WTC11 (cell line): ENCODE results near the gene ZNF467. TPM values are rescaled to one million over a fixed set of nuclear protein-coding genes. Genes with fewer than 3 reads are reported as not detected.

Source experiments
- ATAC-seq: fragments of 200-7000 bp; cut with Tn5 transposase; 2 replicates; pipeline ENCODE4 v1.10.0; 2021; ENCODE audit warnings: mild to moderate bottlenecking, moderate library complexity
- CTCF ChIA-PET: fragments of 300-600 bp; sonication (Branson Sonifier 250); formaldehyde crosslinking; loops from one replicate; lab custom pipeline; 2021; ENCODE audit warnings: antibody characterized with exemption; lab: Charles Lee
- POLR2A ChIA-PET: fragments of 350-600 bp; sonication (Branson Sonifier 250); formaldehyde crosslinking; loops from one replicate; lab custom pipeline; 2021; ENCODE audit warnings: antibody characterized with exemption; lab: Charles Lee
- DNase-seq: peaks from one replicate; pipeline ENCODE4 v3.0.0; 2021; ENCODE audit warnings: low spot score
- H3K27ac Mint-ChIP-seq: 2 replicates; pipeline ENCODE4 v1.8.0; 2021; ENCODE audit warnings: mixed read lengths
- H3K27me3 Mint-ChIP-seq: 2 replicates; pipeline ENCODE4 v1.8.0; 2021; ENCODE audit warnings: low read depth, mild to moderate bottlenecking, moderate library complexity, mixed read lengths
- H3K36me3 Mint-ChIP-seq: 2 replicates; pipeline ENCODE4 v1.8.0; 2021; ENCODE audit warnings: mixed read lengths
- H3K4me1 Mint-ChIP-seq: 2 replicates; pipeline ENCODE4 v1.8.0; 2022; ENCODE audit warnings: mixed read lengths
- H3K4me3 Mint-ChIP-seq: 2 replicates; pipeline ENCODE4 v1.8.0; 2021; ENCODE audit warnings: mild to moderate bottlenecking, moderate library complexity, mixed read lengths
- H3K9me3 Mint-ChIP-seq: 2 replicates; pipeline ENCODE4 v1.8.0; 2021; ENCODE audit warnings: mixed read lengths
- CREB1 ChIP-seq: sonication (generic); formaldehyde crosslinking; IDR thresholded peaks from 2 replicates; pipeline ENCODE4 v1.8.0; 2023; ENCODE audit warnings: mild to moderate bottlenecking, missing genetic modification reagents
- ELF4 ChIP-seq: sonication (generic); formaldehyde crosslinking; IDR thresholded peaks from 2 replicates; pipeline ENCODE4 v1.8.1; 2022; ENCODE audit warnings: low read depth, mild to moderate bottlenecking, moderate library complexity, missing genetic modification reagents
- ESRRA ChIP-seq: sonication (generic); formaldehyde crosslinking; IDR thresholded peaks from 2 replicates; pipeline ENCODE4 v1.8.1; 2022; ENCODE audit warnings: mild to moderate bottlenecking, missing genetic modification reagents, borderline replicate concordance
- FOXJ3 ChIP-seq: sonication (generic); formaldehyde crosslinking; IDR thresholded peaks from 2 replicates; pipeline ENCODE4 v1.9.0; 2021; ENCODE audit warnings: missing genetic modification reagents, mild to moderate bottlenecking, borderline replicate concordance
- GRHL2 ChIP-seq: fragments of 250-450 bp; sonication (Bioruptor Pico); IDR thresholded peaks from 2 replicates; pipeline ENCODE4 v1.8.0; 2022; ENCODE audit warnings: mild to moderate bottlenecking, moderate library complexity; ENCODE audit not compliant: insufficient replicate concordance, severe bottlenecking
- HMGXB4 ChIP-seq: sonication (generic); formaldehyde crosslinking; IDR thresholded peaks from 2 replicates; pipeline ENCODE4 v1.8.1; 2023; ENCODE audit warnings: mild to moderate bottlenecking, moderate library complexity, missing genetic modification reagents
- NFE2L1 ChIP-seq: sonication (generic); formaldehyde crosslinking; IDR thresholded peaks from 2 replicates; pipeline ENCODE4 v1.8.1; 2023; ENCODE audit warnings: missing genetic modification reagents
- PRDM15 ChIP-seq: sonication (generic); formaldehyde crosslinking; IDR thresholded peaks from 2 replicates; pipeline ENCODE4 v1.8.0; 2022; ENCODE audit warnings: missing genetic modification reagents
- SMAD4 ChIP-seq: sonication (generic); formaldehyde crosslinking; IDR thresholded peaks from 2 replicates; pipeline ENCODE4 v1.8.0; 2022; ENCODE audit warnings: mild to moderate bottlenecking, missing genetic modification reagents
- STAT6 ChIP-seq: sonication (generic); formaldehyde crosslinking; conservative IDR thresholded peaks from 2 replicates; pipeline ENCODE4 v1.8.1; 2023; ENCODE audit warnings: mild to moderate bottlenecking, low read depth, missing genetic modification reagents, moderate library complexity
- ZNF423 ChIP-seq: fragments of 250-450 bp; sonication (Bioruptor Pico); IDR thresholded peaks from 2 replicates; pipeline ENCODE4 v2.1.2; 2022; ENCODE audit warnings: mild to moderate bottlenecking, moderate library complexity
- ZNF425 ChIP-seq: fragments of 250-450 bp; sonication (Bioruptor Pico); conservative IDR thresholded peaks from 2 replicates; pipeline ENCODE4 v1.9.0; 2021; ENCODE audit warnings: mild to moderate bottlenecking
- ZNF512 ChIP-seq: sonication (generic); formaldehyde crosslinking; IDR thresholded peaks from 2 replicates; pipeline ENCODE4 v1.8.1; 2022; ENCODE audit warnings: missing genetic modification reagents, borderline replicate concordance
- total RNA-seq: library from RNA; stranded (reverse); gene quantifications from 3 replicates; pipeline ENCODE4 v1.2.3, GENCODE V29; 2021
- TF ChIP-seq, protein P1 (sequence below): fragments of 250-450 bp; sonication (Bioruptor Pico); IDR thresholded peaks from 2 replicates; pipeline ENCODE4 v1.9.0; 2021; ENCODE audit warnings: mild to moderate bottlenecking

The ZNF467 gene
- total RNA-seq, 1 experiment from 2014 or later = 0.70 TPM

- Mint-ChIP-seq H3K27me3 (no peaks in the 10 kb centered on the region), H3K36me3 (peaks cover 13% of the 10 kb centered on the region)
These were observed 50.9 kb downstream of the ZNF467 start for GRCh38 chr7:149722356-149722957.

DNA sequence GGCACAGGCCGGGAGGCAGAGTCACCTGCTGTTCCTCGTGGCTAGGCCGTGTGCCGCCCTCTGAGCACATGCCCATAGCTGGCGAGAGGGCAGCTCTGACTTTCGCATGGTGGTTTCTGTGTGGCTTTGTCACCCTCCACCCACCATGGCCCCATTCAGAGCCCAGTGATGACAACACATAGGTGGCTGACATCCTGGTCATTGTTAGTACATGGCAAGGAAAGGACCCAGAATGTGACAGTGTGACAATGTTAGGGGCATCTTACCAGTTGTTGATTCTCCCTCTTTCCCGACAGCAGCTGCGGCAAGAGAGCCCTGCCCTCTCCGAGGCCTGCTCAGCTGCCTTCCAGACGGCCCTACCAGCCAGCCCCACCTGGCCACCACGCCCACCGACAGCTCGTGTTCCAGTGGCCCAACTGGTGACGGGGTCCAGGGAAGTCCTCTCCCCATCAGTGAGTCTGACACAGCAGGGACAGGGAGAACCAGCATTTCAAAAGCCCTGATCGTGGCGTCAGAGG is 52.2 kb downstream of the ZNF467 start:
- H3K4me3 Mint-ChIP-seq = no peak overlapping the region
- CTCF ChIA-PET = interaction anchor here (1.0 to 1.4 kb wide), 2 partner anchors 17 to 59 kb away, joined by 3 to 5 read pairs; no protein-coding TSS in a partner anchor
- DNase-seq (no peak), ATAC-seq (no peak)
- POLR2A ChIA-PET = no interaction called here
- H3K27me3 Mint-ChIP-seq = no peaks in the 10 kb centered on the region
- H3K36me3 Mint-ChIP-seq = peaks cover 10% of the 10 kb centered on the region
- no peaks in the 10 kb centered on the region for H3K9me3 Mint-ChIP-seq
- peaks cover under 1% of the 10 kb centered on the region; the same call in 1 of the 2 replicates for H3K4me1 Mint-ChIP-seq
- H3K27ac Mint-ChIP-seq = no peak overlapping the region
- no peak for TF ChIP-seq CREB1
- no peak for TF ChIP-seq PRDM15 (CRISPR knock-in tag)
- TF ChIP-seq SMAD4 (CRISPR knock-in tag) = no peak
- no peak for TF ChIP-seq ESRRA (CRISPR knock-in tag)
- TF ChIP-seq STAT6 (CRISPR knock-in tag) = no peak
- TF ChIP-seq FOXJ3 (CRISPR knock-in tag) = no peak
- no peak for TF ChIP-seq GRHL2 (CRISPR knock-in tag)
- TF ChIP-seq, protein P1, sequence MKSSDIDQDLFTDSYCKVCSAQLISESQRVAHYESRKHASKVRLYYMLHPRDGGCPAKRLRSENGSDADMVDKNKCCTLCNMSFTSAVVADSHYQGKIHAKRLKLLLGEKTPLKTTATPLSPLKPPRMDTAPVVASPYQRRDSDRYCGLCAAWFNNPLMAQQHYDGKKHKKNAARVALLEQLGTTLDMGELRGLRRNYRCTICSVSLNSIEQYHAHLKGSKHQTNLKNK (CRISPR knock-in tag) = no peak
- no peak for TF ChIP-seq NFE2L1 (CRISPR knock-in tag)
- TF ChIP-seq ZNF423 (CRISPR knock-in tag) = no peak

More at GRCh38 chr7:149722356-149722957, 50.9 kb downstream of the ZNF467 start:
- ChIA-PET POLR2A (interaction anchor here (0.6 to 1.5 kb wide), 2 partner anchors 60 to 635 kb away, joined by 3 read pairs; no protein-coding TSS in a partner anchor), CTCF (interaction anchor here (1.2 kb wide), 1 partner anchor 20 kb away, joined by 3 read pairs; no protein-coding TSS in a partner anchor)
- DNase-seq (no peak), ATAC-seq (no peak)
- Mint-ChIP-seq H3K4me3 (no peak overlapping the region), H3K27ac (no peak overlapping the region), H3K4me1 (no peaks in the 10 kb centered on the region), H3K9me3 (no peaks in the 10 kb centered on the region)
- TF ChIP-seq ZNF425 (no peak), HMGXB4 (CRISPR knock-in tag) (no peak), ELF4 (no peak), ZNF512 (CRISPR knock-in tag) (no peak)
